Renal cortical epithelial cell (primary cell): ENCODE data around the gene UBASH3A. TPM values are rescaled to one million over a fixed set of nuclear protein-coding genes. Genes with fewer than 3 reads are reported as not detected.

ENCODE experiments used
- DNase-seq: peaks from one replicate; pipeline ENCODE4 v3.0.0-alpha.2; 2011; ENCODE audit warnings: low read depth
- total RNA-seq: library from RNA; depleted of rRNA; stranded (reverse); fragments of >200 nt; gene quantifications from 2 replicates; pipeline ENCODE4 v1.2.3, GENCODE V29; 2014

The UBASH3A gene
- total RNA-seq, 1 donor from 2014 or later, result not detected

DNA sequence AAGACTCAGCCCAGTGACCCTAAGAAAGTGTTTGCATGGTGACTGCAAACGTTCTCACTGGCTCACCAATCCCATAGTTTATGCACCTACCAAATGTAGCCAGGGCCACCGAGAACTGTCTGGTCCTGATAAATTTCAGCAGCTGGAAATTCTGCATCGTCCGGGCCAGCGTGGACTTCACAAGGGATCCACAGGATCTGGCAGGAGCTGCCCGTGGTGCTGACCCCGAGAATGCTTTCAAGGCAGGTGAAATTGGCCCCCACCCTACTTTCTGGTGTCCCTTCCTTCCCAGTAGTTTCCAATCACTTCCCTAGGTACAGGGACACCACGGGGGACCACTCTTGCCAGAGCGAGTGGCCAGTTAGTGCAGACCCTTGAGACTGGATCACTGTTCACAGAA, 26.2 kb downstream of the UBASH3A start:
- no peak for DNase-seq

- DNase-seq, result no peak
Observed at GRCh38 chr21:42430521-42430920, 26.8 kb downstream of the UBASH3A start.

DNA sequence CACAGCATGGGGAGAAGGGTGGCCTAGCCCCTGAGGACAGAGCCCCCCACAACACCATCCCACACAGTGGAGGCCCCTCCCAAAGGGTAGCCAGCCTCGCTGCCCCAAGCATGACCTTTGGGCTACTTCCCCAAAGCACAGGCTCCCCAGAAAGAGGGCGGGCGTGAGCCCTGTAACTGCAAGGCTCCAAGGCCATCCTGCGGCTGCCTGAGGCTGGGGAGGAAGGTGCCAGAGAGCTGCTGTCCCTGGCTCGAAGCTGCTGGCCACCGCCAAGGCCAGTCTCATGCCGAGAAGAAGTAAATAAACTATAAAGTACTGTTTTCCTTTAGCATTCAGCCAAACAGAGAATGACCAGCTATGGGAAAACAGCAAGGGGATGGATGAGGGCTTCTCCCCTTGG, 27.5 kb downstream of the UBASH3A start:
- no peak for DNase-seq

DNA sequence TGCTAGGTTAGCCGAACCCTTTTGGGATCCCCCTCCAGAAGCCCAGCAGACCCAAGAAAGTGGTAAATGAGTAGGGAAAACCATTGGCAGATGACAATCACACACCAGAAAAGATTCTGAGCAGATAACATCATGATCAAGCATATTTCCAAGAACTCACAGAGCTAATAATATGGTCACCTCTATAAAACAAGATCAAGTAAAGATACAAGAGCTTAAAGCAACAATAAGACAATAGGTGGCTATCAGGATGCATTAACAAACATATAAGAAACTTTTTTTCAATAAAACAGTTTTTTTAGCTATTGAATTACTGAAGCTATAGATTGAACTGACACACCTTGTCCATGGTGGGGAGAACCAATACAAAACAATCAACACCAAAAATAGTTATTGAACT, 29.0 kb downstream of the UBASH3A start:
- DNase-seq, result no peak

GRCh38 chr21:42433946-42434551, 30.3 kb downstream of the UBASH3A start:
- DNase-seq, result no peak

DNA sequence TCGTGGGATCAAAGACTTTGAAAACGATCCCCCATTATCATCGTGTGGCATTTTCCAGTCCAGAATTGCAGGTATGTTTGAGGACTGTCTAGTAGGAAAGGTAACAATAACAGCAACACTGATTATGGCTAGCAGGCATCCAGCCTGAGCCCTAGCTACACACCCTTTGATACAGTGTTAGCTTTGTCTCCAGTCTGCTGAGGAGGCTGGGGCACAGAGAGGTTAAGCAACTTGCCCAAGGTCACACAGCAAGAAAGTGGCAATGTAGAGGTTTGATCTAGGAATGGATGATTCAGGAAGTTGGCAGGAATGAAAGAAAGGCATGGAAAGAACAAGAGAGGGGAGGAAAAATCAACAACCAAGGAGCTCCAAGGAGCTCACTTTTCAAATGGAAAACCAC, 31.2 kb downstream of the UBASH3A start:
- DNase-seq, result no peak

DNA sequence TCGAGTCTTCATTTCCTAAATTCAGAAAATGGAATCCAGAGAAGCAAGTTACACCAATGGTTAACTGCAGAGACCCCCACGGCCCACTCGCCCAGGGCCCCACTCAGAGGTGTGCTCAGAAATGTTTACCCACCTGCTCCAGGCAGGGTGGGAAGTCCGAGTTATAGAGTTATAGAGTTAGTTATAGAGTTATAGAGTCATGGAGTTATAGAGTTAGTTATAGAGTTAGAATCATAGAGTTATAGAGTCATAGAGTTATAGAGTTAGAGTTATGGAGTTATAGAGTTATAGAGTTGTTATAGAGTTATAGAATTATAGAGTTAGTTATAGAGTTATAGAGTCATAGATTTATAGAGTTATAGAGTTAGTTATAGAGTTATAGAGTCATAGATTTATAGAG, 31.7 kb downstream of the UBASH3A start:
- no peak for DNase-seq

DNA sequence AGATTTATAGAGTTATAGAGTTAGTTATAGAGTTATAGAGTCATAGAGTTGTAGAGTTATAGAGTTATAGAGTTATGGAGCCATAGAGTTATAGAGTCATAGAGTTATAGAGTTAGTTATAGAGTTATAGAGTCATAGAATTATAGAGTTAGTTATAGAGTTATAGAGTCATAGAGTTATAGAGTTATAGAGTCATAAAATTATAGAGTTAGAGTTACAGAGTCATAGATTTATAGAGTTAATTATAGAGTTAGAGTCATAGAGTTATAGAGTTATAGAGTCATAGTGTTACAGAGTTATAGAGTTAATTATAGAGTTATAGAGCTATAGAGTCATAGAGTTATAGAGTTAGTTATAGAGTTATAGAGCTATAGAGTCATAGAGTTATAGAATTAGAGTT, 32.1 kb downstream of the UBASH3A start:
- DNase-seq, result no peak

- DNase-seq, result no peak
Observed at GRCh38 chr21:42436914-42437313, 33.2 kb downstream of the UBASH3A start.

DNA sequence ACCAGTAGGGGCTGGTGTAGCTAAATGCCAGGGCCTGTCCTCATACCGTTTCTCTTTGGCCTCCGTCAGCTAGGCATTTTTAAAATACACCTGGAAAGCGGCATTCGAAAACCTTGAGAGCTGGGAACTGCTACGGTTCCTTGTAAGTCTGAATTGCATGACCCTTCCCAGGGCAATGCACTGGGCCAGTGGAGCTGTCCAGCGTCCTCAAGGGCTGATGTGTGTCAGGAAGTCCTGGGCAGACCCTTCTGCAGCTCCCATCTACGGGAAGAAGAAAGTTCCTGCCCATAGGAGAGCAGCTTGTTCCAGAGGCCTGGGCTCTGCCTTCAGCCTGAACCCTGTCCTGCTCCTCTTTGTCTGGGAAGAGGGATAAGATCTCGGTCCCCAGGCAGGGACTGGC, 34.1 kb downstream of the UBASH3A start:
- no peak for DNase-seq

GRCh38 chr21:42438316-42439205, 34.9 kb downstream of the UBASH3A start:
- no peak for DNase-seq

DNA sequence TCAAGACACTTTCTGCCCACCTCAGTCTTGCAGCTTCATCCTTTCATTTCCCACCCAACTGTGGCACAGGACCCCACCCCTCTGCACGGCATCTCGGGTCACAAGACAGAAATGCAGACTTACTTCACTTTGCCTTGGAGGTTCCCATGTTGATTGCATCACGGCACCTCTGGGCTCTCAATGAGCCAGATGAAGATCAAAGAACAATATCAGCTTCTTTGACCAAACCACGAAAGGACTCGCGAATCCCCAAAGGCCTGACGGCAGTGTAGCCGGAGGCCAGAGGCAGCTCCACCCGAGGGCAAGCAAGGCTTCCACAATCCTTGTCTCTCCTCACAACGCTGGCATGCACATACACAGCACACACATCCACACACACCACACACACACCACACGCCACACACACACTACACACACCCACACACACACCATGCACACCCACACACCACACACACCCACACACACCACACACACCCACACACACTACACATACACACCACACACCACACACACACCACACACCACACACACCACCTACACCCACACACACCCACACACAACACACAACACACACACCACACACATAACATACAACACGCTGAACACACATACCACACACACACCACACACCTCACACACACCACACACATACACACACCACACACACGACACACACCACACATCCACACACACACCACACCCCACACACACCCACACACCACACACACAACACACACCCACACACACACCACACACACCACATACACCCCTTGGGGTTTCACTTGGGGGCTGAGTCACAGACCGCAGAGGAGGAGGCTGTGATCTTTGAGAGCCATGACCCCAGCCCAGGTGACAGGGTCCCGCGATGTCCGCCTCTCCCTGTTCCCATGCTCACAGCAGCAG, 35.8 kb downstream of the UBASH3A start:
- no peak for DNase-seq

DNA sequence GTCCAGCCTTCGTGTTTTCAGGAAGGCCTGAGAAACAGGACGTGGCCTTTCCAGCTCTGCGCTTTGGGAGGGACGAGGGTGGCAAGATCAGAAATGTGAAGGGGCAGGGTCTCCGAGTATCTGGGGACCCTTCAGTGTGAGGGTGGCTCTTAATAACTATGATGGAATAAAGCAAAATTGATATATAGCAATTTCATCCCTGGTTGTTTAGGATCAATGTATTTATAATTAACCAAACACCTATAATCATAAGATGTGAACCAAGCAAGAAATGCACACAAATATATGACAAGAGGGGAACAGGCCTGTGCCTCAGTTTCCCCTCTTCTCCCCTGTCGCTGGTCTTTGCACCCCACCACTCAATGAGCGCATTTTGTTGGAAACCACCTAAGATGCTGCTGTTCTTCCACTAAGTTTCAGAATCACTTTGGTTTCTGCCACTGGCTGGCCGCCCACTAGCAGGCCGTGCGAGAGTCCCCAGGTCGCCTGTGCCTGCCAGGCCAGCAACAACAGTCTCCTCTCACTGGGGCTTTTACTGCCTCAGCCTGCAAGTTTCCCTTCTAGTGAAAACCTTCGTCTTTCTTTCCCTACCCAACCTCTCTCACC, 36.6 kb downstream of the UBASH3A start:
- no peak for DNase-seq

DNA sequence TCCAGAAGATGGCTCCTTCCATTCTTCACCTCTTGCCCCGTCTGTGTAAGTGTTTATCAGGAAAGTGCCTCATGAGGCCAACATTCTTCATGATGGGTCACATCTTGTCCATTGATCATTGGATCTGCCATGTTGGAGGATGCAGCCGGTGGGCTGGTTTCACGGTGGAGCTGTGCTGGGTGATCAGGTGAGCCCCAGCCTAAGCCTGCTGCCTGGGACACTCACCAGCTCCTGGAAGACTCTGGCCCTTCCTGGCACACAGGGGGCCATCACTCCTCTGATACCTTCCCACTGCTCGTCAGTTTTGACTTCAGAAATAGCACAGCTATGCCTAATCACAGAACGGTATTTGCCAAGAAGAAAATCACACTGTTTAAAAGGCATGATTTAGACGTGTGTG, 38.3 kb downstream of the UBASH3A start:
- DNase-seq, result no peak

DNA sequence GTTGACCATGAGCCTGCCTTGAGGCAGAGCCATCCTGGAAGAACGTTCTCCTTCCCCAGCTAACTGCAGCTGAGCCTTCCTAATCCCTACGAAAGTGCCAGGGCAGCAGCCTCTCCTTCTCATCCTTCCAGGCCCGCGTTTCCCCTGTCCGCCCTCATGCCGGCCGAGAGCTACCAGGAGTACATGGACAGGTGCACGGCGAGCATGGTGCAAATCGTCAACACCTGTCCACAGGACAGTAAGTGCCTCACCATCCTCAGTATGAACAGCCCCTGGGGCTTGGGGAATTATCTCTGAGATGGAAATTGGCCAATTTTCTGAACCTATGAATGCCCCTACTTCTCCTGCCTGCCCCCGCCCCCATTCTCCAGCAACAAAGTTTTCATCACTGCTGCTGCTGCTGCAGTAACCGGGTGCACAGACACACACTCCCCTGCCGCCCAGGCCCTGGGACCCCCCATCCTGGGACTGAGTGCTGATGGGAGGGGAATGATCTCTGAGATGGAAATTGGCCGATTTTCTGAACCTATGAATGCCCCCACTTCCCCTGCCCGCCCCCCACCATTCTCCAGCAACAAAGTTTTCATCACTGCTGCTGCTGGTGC, 39.6 kb downstream of the UBASH3A start:
- DNase-seq, result no peak

DNA sequence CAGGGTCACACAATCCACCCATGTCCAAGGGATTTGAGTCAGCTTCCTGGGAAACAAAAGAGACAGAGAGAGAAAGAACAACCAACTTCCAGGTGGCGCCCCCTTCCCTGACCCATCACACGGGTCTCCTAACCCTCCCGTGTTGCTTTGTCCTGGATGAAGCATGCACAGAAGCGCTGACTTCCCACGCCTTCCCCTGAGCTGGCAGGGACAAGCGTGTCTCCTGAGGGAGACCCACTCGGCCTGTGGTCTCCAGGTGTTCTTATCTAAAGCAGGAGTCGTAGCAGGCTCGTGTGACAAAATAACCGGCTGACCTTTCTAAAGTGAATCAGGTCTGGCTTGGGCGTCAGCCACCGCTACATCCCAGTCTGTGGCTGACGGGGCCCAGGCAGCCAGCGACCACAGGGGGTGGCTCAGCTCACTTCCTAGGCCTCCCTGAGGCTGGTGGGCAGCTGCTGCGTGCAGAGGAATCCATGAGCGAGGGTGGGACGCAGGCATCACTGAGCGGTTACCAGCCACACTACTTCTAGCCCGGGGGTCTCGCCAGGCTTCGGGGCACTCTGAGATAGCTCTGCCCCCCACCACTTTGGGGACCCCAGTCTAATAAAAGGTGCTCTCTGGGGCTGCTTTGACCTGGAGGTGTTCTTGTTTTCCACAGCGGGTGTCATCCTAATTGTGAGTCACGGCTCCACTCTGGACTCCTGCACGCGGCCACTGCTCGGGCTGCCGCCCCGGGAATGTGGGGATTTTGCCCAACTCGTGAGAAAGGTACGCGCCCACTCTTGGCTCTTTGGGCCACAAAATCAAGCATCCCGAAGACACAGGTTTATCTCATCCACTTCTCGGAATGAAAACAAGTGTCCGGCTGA, 40.4 kb downstream of the UBASH3A start:
- DNase-seq, result no peak

DNA sequence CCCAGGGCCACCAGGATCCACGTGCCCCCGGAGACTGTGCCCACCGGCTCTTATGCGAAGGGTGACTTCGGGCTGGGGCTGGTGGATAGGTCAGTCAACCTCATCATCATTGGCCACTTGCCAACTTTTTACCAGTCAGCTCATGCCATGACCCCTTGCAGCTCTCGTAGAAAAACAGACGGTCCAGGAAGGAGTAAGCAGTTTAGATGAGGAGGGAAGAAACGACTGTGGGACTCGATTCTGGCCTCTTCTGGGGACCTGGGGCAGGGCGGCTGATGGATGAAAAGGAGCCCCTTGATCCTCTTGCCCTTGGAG, 41.0 kb downstream of the UBASH3A start:
- no peak for DNase-seq

GRCh38 chr21:42445311-42445710, 41.6 kb downstream of the UBASH3A start:
- DNase-seq, result no peak

- DNase-seq, result no peak
Observed at GRCh38 chr21:42446531-42446930, 42.8 kb downstream of the UBASH3A start.

GRCh38 chr21:42447182-42447581, 43.5 kb downstream of the UBASH3A start:
- no peak for DNase-seq

DNA sequence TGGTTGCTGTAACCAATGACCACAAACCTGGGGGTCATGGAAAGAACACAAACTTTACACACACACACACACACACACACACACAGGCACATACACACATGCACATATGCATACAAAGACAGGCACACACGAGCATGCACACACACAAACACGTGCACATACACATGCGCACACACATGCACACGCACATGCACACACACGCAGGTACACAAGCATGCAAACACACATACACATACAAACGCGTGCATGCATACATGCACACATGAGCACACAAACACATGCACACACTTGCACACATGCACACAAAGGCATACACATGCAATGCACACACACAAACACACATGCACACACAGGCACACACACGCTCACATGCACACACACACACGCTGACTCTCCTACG, 44.0 kb downstream of the UBASH3A start:
- DNase-seq, result no peak
